HUES6 (cell line): Measurements from ENCODE around the gene ORC3.
A peak's percentile ranks its signal among the peaks of the same experiment; 100 is the strongest.

Source experiments
- H3K27ac ChIP-seq: 2 replicates; pipeline ENCODE4 v1.7.0; 2013; ENCODE audit warnings: low read depth, mild to moderate bottlenecking, low read length, inconsistent platforms
- H3K27me3 ChIP-seq: 2 replicates; pipeline ENCODE4 v1.6.1; 2013; ENCODE audit warnings: low read length; ENCODE audit not compliant: control insufficient read depth, insufficient read depth
- H3K36me3 ChIP-seq: 2 replicates; pipeline ENCODE4 v1.6.1; 2013; ENCODE audit warnings: low read length; ENCODE audit not compliant: control insufficient read depth, insufficient read depth
- H3K4me1 ChIP-seq: 2 replicates; pipeline ENCODE4 v1.6.1; 2013; ENCODE audit warnings: low read length; ENCODE audit not compliant: control insufficient read depth, insufficient read depth
- H3K4me3 ChIP-seq: 2 replicates; pipeline ENCODE4 v1.5.1; 2013; ENCODE audit warnings: low read depth, low read length
- H3K9ac ChIP-seq: one replicate; pipeline ENCODE4 v1.6.1; 2013; ENCODE audit warnings: mild to moderate bottlenecking, low read length
- H3K9me3 ChIP-seq: 2 replicates; pipeline ENCODE4 v1.6.1; 2013; ENCODE audit warnings: low read depth, low read length; ENCODE audit not compliant: control insufficient read depth, insufficient read depth

Gene ORC3

DNA sequence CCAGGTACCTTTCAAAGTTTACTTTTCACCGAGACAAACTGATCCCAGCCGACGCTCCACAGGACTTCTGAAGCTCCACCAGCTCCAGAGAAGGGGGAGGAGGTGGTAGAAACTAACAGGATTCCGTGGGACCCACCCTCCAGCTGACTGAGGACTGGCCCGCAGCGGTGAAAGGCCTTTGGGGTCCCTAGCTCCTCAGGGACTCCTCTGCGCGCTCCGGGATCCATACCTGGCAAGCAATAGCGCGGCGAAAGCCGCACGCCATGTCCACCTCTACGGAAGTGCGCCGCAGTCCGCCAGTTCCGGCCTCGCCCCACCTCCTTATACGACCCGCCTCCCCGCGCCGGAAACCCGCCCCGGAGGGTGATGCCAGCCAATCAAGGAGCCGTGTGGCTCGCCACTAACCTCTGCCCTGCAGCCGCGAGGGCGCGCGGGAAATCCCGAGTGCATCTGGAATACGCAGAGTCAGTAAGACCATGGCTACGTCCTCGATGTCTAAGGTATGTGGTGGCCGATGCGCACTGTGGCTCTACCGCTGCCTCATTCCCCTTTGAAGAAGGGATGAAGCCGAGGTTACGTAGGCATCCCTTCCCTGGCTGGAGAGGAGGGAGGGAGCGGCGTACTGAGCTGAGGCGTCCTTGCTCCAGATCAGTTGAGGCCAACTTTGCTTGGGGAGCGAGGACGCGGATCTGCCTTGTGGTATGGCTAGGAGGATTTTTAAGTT, at the start of gene ORC3, which contains the start of gene RARS2:
TSS of gene ORC3 (plus strand) at position 443 of the 724 bp plus-strand sequence. CDS start at position 477, 34 bp downstream.
TSS of gene RARS2 (minus strand) at position 295 of the 724 bp plus-strand sequence. CDS start at position 265, 30 bp downstream.
- H3K27me3 ChIP-seq, result no peaks in the 10 kb centered on the region
- H3K9me3 ChIP-seq, result no peaks in the 10 kb centered on the region
- H3K4me1 ChIP-seq, result no peaks in the 10 kb centered on the region; the same call in 1 of the 2 replicates
- H3K27ac ChIP-seq, result peak within 1 kb of the TSS; percentile 80
- peak within 1 kb of the TSS; percentile 93 for H3K9ac ChIP-seq
- H3K4me3 ChIP-seq, result peak within 1 kb of the TSS; percentile 89
- H3K36me3 ChIP-seq, result peaks cover 35% of the 10 kb centered on the region

GRCh38 chr6:87540539-87540938, 49.4 kb upstream of the ORC3 start:
- no peak overlapping the region for H3K27ac ChIP-seq
- H3K4me1 ChIP-seq, result no peaks in the 10 kb centered on the region
- H3K27me3 ChIP-seq, result no peaks in the 10 kb centered on the region
- no peak overlapping the region for H3K4me3 ChIP-seq
- no peak overlapping the region for H3K9ac ChIP-seq
- H3K9me3 ChIP-seq, result peaks cover 11% of the 10 kb centered on the region
- peaks cover 66% of the 10 kb centered on the region for H3K36me3 ChIP-seq

GRCh38 chr6:87541041-87541440, 48.9 kb upstream of the ORC3 start:
- Histone ChIP-seq H3K4me3 (no peak overlapping the region), H3K36me3 (peaks cover 69% of the 10 kb centered on the region), H3K27me3 (no peaks in the 10 kb centered on the region)

DNA sequence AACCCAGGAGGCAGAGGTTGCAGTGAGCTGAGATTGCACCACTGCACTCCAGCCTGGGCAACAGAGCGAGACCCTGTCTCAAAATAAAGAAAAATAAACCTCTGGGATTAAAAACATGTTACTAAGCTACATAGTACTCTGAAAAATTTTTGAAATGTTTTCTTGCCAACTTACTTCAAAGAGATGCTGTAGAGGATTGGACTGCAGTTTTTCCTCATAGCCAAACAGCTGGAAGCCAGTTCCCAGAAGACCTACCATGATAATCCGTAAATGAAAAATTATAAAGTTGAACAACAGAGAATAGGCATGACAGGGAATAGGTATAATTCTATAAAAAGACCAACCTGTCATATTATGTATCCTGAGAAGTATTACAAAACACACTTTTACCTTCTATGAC, 48.2 kb upstream of the ORC3 start:
- H3K4me3 ChIP-seq, result no peak overlapping the region
- peaks cover 11% of the 10 kb centered on the region for H3K9me3 ChIP-seq
- no peak overlapping the region for H3K9ac ChIP-seq
- no peaks in the 10 kb centered on the region for H3K4me1 ChIP-seq
- H3K27ac ChIP-seq, result no peak overlapping the region
- peaks cover 76% of the 10 kb centered on the region for H3K36me3 ChIP-seq
- no peaks in the 10 kb centered on the region for H3K27me3 ChIP-seq

More at GRCh38 chr6:87541041-87541440, 48.9 kb upstream of the ORC3 start:
- Histone ChIP-seq H3K4me1 (no peaks in the 10 kb centered on the region), H3K9me3 (peaks cover 11% of the 10 kb centered on the region), H3K9ac (no peak overlapping the region), H3K27ac (no peak overlapping the region)

DNA sequence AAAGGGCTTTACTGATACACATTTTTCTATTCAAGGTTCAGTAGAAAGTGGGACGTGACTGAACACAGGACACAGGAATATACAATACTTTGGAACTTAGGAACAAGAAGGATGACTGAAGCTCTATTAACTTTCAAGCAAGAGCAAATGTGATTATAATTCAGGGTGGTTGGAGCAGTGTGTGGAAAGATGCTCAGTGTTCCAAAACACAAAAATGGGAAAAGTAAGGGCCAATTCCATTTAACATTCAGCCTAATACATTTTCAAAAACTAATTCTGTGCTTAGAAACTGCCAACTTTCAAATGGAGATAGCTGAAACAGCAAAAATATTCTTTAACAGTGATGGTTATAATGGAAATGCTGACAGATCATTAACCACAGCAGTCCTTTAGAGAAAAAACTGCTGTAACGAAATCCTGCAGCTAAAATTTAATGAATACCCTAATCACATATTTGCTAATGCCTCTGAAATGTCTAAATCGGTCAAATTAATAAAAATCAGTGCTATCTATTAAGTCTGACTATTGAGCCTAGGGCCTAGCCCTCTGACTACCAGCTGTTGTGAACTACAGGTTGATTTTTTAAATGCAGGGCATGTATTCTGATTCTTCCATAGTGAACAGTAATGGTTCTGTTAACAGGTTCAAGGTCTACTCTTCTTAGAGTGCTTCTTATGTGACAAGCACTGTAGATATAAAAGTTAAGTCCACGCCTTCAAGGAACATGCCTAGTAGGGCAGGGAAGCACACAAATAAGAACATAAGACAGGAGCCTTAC, 46.0 kb upstream of the ORC3 start:
- Histone ChIP-seq H3K36me3 (peaks cover 83% of the 10 kb centered on the region), H3K9me3 (peaks cover 11% of the 10 kb centered on the region), H3K9ac (no peak overlapping the region), H3K4me3 (no peak overlapping the region), H3K4me1 (no peaks in the 10 kb centered on the region), H3K27me3 (no peaks in the 10 kb centered on the region), H3K27ac (no peak overlapping the region)

GRCh38 chr6:87544474-87544735, 45.5 kb upstream of the ORC3 start:
- H3K36me3 ChIP-seq, result peaks cover 80% of the 10 kb centered on the region
- peaks cover 10% of the 10 kb centered on the region for H3K9me3 ChIP-seq
- no peaks in the 10 kb centered on the region for H3K4me1 ChIP-seq
- no peak overlapping the region for H3K4me3 ChIP-seq
- no peak overlapping the region for H3K27ac ChIP-seq
- no peak overlapping the region for H3K9ac ChIP-seq
- no peaks in the 10 kb centered on the region for H3K27me3 ChIP-seq

- Histone ChIP-seq H3K4me3 (no peak overlapping the region), H3K9ac (no peak overlapping the region), H3K27me3 (no peaks in the 10 kb centered on the region), H3K27ac (no peak overlapping the region), H3K9me3 (no peaks in the 10 kb centered on the region), H3K36me3 (peaks cover 65% of the 10 kb centered on the region), H3K4me1 (no peaks in the 10 kb centered on the region; the same call in 1 of the 2 replicates)
Observed at GRCh38 chr6:87551799-87552198, 38.1 kb upstream of the ORC3 start.

DNA sequence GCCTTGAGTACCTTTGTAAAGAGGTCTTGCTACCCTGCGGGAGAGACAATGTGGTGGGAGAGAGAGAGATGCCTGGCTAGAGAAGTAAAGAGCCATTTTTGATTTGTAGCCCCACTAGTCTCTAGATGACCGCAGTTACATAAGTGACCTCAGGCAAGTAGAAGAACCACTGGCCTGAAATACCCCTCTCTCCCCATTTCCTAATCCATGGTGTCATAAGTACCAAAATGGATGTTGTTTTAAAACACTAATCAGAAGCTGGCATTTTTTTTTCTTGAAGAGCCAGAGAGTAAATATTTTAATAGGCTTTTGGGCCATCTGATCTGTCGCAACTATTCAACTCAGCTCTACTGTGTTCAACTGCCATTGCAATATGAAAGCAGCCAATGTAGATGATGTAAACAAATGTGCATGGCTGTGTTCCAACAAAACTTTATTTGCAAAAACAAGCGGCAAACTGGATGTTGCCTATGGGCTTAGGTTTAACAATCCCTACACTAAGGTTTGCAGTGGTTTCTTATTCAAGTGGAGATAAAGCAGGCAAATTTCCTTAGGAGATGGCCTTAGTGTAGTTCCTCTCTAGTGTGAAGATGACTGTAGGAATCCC, 36.7 kb upstream of the ORC3 start:
- no peaks in the 10 kb centered on the region for H3K27me3 ChIP-seq
- H3K27ac ChIP-seq, result no peak overlapping the region

DNA sequence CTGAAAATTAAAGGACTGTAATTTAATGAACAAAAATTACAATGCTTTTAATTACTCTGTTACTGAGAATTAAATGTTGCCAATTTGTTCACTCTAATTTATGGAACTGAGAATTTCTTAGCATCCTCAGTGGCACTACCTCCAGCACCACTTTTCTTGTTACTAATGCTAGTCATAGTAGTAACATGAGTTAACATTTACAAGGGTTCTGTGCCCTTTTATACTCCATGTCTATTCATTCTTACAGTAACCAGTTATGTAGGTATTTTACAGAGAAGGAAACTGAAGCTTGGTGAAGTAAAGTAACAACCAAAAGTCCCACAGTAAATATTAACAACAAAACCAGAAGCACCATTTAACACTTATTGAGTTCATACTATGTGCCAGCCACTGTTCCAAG, 34.4 kb upstream of the ORC3 start:
- Histone ChIP-seq H3K9me3 (no peaks in the 10 kb centered on the region), H3K36me3 (peaks cover 68% of the 10 kb centered on the region), H3K27ac (no peak overlapping the region), H3K9ac (no peak overlapping the region), H3K4me3 (no peak overlapping the region), H3K4me1 (no peaks in the 10 kb centered on the region; the same call in 1 of the 2 replicates), H3K27me3 (no peaks in the 10 kb centered on the region)

More for the DNA sequence above, 36.7 kb upstream of the ORC3 start:
- no peaks in the 10 kb centered on the region; the same call in 1 of the 2 replicates for H3K4me1 ChIP-seq
- no peaks in the 10 kb centered on the region for H3K9me3 ChIP-seq
- no peak overlapping the region for H3K4me3 ChIP-seq
- no peak overlapping the region for H3K9ac ChIP-seq
- H3K36me3 ChIP-seq, result peaks cover 69% of the 10 kb centered on the region

DNA sequence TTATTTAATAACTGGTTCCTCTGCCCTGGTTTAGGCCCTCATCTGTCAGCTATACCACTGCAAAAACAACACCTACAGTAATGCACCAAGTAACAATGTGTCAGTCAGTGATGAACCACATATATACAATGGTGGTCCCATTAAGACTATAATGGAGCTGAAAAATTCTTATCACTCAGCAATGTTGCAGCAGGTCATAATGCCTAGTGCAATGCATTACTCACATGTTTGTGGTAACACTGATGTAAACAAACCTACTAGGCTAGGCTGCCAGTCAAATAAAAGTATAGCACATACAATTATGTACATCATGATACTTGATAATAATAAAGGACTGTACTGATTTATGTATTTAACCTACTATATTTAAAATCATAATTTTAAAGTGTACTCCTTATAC, 31.5 kb upstream of the ORC3 start:
- no peak overlapping the region for H3K27ac ChIP-seq
- H3K36me3 ChIP-seq, result peaks cover 80% of the 10 kb centered on the region
- no peaks in the 10 kb centered on the region for H3K9me3 ChIP-seq

DNA sequence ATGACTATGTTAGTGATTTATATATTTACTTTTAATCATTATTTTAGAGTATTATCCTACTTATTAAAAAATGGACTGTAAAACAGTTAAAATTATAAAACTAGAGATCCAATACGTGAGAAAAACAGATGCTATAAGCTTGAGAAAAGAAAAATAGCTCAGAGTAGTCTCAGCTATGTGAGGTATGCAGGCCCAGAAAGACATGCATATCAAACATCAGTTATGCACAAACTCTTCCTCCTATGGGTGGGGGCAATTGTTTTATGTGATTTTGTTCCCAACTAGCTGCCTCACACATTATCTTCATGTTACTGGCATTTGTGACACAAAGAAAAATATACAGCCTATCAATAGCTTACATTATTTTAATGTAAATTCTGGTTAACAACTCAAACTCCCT, 28.9 kb upstream of the ORC3 start:
- Histone ChIP-seq H3K4me1 (peaks cover 5% of the 10 kb centered on the region; the same call in 1 of the 2 replicates), H3K27me3 (no peaks in the 10 kb centered on the region), H3K9ac (no peak overlapping the region), H3K27ac (no peak overlapping the region), H3K36me3 (peaks cover 77% of the 10 kb centered on the region), H3K9me3 (no peaks in the 10 kb centered on the region), H3K4me3 (no peak overlapping the region)

More for the DNA sequence above, 31.5 kb upstream of the ORC3 start:
- Histone ChIP-seq H3K9ac (no peak overlapping the region), H3K27me3 (no peaks in the 10 kb centered on the region), H3K4me3 (no peak overlapping the region), H3K4me1 (peaks cover 5% of the 10 kb centered on the region; the same call in 1 of the 2 replicates)
